Measurements from ENCODE around the gene PWP2. TPM values are rescaled to one million over a fixed set of nuclear protein-coding genes. Genes with fewer than 3 reads are reported as not detected.

Gene PWP2
- total and polyA plus RNA-seq, 12 donors = 0.09 to 33.0 (median 5.6) TPM

GRCh38 chr21:44079446-44079845, 27.8 kb upstream of the PWP2 start:
- TF ChIP-seq CTCF (IDR thresholded peaks at IDR 0.05) (no peak), POLR2A (IDR thresholded peaks at IDR 0.05) (no peak)
- H3K4me1 ChIP-seq (replicated peaks in 1 of 2) = no peaks in the 10 kb centered on the region
- intact Hi-C loops (cut with DNase I) = no loop called here
- DNase-seq = no peak
- no peak overlapping the region for H3K4me3 ChIP-seq
- no peaks in the 10 kb centered on the region for H3K27me3 ChIP-seq
- H3K27ac ChIP-seq = no peak overlapping the region
- no peaks in the 10 kb centered on the region for H3K9me3 ChIP-seq (replicated peaks in 1 of 3)
- peaks cover 0 to 88% of the 10 kb centered on the region in 2 donors for H3K36me3 ChIP-seq (replicated peaks in 1 of 2)
- 87 to 97% (median 91%) methylated on average over 3 of the region's 3 CpGs for WGBS, 4 donors

GRCh38 chr21:44079846-44080245, 27.4 kb upstream of the PWP2 start:
- intact Hi-C loops (cut with DNase I) = no loop called here
- Histone ChIP-seq H3K36me3 (replicated peaks in 1 of 2) (peaks cover 0 to 88% of the 10 kb centered on the region in 2 donors), H3K27me3 (no peaks in the 10 kb centered on the region), H3K27ac (no peak overlapping the region), H3K4me1 (replicated peaks in 1 of 2) (peaks cover 0 to 3% of the 10 kb centered on the region in 2 donors), H3K9me3 (replicated peaks in 1 of 3) (no peaks in the 10 kb centered on the region), H3K4me3 (no peak overlapping the region)
- no peak for DNase-seq
- no peak for TF ChIP-seq CTCF (IDR thresholded peaks at IDR 0.05)
- no peak for TF ChIP-seq POLR2A (IDR thresholded peaks at IDR 0.05)
- 91 to 94% (median 93%) methylated on average over 7 of the region's 7 CpGs for WGBS, 4 donors

- 91 to 96% (median 91%) methylated on average over 23 to 24 of the region's 24 CpGs for WGBS, 4 donors
- DNase-seq = peak in 1 of 7 donors; percentile 13
- Histone ChIP-seq H3K27ac (no peak overlapping the region), H3K4me1 (replicated peaks in 1 of 2) (peaks cover 0 to 21% of the 10 kb centered on the region in 2 donors), H3K27me3 (no peaks in the 10 kb centered on the region), H3K4me3 (no peak overlapping the region), H3K36me3 (replicated peaks in 1 of 2) (peaks cover 0 to 74% of the 10 kb centered on the region in 2 donors), H3K9me3 (replicated peaks in 1 of 3) (no peaks in the 10 kb centered on the region)
- intact Hi-C loops (cut with DNase I) = no loop called here
- TF ChIP-seq POLR2A (IDR thresholded peaks at IDR 0.05) (no peak), CTCF (IDR thresholded peaks at IDR 0.05) (no peak)
Observed at GRCh38 chr21:44082648-44083440, 24.4 kb upstream of the PWP2 start.

- Histone ChIP-seq H3K4me1 (replicated peaks in 1 of 2) (peaks cover 0 to 24% of the 10 kb centered on the region in 2 donors), H3K36me3 (replicated peaks in 1 of 2) (peaks cover 0 to 74% of the 10 kb centered on the region in 2 donors), H3K27me3 (no peaks in the 10 kb centered on the region), H3K27ac (peak overlapping the region in 2 of 5 donors; percentile 49 to 51), H3K4me3 (no peak overlapping the region), H3K9me3 (replicated peaks in 1 of 3) (no peaks in the 10 kb centered on the region)
- no peak for TF ChIP-seq POLR2A (IDR thresholded peaks at IDR 0.05)
- TF ChIP-seq CTCF (IDR thresholded peaks at IDR 0.05) = no peak
- intact Hi-C loops (cut with DNase I) = no loop called here
- DNase-seq = peak in 1 of 7 donors; percentile 22
- WGBS, 4 donors = 58 to 80% (median 71%) methylated on average over 15 to 16 of the region's 16 CpGs
Observed at GRCh38 chr21:44083631-44084291, 23.4 kb upstream of the PWP2 start.
